CD4-positive, alpha-beta T cell treated with Interleukin-10 for 1 hour (primary cell): ENCODE data around the gene ZNF682.
"Not testable (repeated sequence)": the region's sequence is repeated elsewhere in the genome, so short reads cannot be mapped to it uniquely, and the experiment has no call there.

Source experiments
- DNase-seq: peaks from one replicate; pipeline ENCODE4 v3.0.0-alpha.2; 2020

Gene ZNF682

GRCh38 chr19:20039203-20039723 is at the start of gene ZNF682:
TSS of gene ZNF682 (minus strand) at chr19:20039505. CDS start at chr19:20039345, 160 bp downstream.
- peak; percentile 96 for DNase-seq

DNA sequence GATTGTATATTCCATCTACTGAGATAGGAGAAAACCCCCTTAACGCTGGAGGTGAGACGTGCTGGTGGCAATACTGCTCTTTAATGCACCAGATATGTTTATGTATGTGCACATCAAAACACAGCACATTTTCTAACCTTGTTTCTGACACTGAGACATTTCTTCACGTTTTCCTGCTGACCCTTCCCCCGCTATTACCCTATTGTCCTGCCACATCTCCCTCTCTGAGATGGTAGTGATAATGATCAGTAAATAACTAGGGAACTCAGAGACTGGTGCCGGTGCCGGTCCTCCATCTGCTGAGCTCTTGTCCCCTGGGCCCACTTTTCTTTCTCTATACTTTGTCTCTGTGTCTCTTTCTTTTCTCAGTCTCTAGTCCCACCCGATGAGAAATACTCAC is 43.6 kb upstream of the ZNF682 start:
- DNase-seq: not testable (repeated sequence)

DNA sequence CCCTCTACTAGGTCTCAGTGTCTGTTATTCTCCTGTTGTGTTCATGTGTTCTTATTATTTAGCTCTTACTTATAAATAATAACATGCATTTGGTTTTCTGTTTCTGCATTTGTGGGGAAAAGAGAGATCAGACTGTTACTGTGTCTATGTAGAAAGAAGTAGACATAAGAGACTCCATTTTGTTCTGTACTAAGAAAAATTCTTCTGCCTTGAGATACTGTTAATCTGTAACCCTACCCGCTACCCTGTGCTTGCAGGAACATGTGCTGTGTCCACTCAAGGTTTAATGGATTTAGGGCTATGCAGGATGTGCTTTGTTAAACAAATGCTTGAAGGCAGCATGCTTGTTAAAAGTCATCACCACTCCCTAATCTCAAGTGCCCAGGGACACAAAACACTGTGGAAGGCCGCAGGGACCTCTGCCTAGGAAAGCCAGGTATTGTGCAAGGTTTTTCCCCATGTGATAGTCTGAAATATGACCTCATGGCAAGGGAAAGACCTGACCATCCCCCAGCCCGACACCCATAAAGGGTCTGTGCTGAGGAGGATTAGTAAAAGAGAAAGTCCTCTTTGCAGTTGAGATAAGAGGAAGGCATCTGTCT is 43.0 kb upstream of the ZNF682 start:
- not testable (repeated sequence) for DNase-seq

DNA sequence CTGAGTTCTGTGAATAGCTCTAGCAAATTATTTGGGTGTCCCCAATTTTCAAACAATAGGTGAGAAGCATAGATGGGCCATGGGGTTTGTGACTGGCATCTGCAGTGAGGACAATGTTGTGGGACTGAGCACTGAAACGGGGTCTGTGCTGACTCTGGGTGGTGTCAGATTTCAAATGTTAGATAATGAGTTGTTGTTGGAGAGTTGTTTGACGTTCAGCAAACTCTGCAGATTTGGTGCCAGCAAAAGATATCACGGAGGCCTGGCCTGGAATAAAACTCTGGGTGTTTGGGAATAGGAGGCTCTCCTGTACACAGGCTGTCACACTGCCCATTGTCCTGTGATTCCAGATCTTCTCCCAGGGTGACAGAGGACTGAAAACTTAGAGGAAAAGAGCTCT is 41.4 kb upstream of the ZNF682 start:
- DNase-seq: no peak

- no peak for DNase-seq
These were observed 40.2 kb upstream of the ZNF682 start for GRCh38 chr19:20079476-20079875.

- DNase-seq: peak; percentile 9
These were observed 39.3 kb upstream of the ZNF682 start for GRCh38 chr19:20078581-20079031.

DNA sequence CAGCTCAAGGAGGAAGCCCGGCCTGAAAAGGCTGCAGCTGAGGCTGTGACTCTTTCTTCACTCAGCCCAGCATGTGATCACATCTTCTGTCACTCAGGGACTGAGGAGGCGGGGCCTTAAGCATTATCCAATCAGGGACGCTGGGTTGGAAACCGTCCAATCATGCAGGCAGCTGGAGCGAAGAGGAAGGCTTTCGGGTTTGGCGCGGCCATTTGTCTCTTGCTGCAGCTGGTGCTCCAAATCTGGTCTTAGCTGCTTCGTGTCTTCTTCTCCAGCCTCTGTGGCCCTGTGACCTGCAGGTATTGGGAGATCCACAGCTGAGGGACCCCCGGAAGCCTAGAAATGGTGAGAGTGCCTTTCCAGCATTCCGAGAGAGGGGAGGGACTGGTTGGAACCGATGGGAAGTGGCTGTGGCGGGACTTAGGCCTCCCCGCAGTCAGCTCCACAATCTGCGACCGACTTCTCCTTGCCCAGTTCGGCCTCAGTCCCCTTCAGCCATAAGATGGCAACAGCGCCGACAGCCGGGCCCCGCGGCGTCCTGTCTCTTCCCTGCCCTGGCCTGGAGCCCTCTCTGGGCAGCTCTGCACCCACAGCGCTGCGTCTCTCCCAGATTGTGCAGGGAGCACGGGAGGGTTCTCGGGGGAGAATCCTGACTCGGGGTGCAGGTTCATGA is 38.6 kb upstream of the ZNF682 start, which contains the start of gene ZNF90:
TSS of gene ZNF90 (plus strand) at position 210 of the 673 bp plus-strand sequence. CDS start at position 343, 133 bp downstream.
- peak; percentile 92 for DNase-seq

- DNase-seq: no peak
These were observed 33.6 kb upstream of the ZNF682 start for GRCh38 chr19:20072936-20073335.

GRCh38 chr19:20070691-20071090 is 31.4 kb upstream of the ZNF682 start:
- no peak for DNase-seq

- not testable (repeated sequence) for DNase-seq
These were observed 29.3 kb upstream of the ZNF682 start for GRCh38 chr19:20068559-20068958.

- DNase-seq: no peak
These were observed 28.6 kb upstream of the ZNF682 start for GRCh38 chr19:20067943-20068342.

GRCh38 chr19:20066861-20067260 is 27.6 kb upstream of the ZNF682 start:
- no peak for DNase-seq

DNA sequence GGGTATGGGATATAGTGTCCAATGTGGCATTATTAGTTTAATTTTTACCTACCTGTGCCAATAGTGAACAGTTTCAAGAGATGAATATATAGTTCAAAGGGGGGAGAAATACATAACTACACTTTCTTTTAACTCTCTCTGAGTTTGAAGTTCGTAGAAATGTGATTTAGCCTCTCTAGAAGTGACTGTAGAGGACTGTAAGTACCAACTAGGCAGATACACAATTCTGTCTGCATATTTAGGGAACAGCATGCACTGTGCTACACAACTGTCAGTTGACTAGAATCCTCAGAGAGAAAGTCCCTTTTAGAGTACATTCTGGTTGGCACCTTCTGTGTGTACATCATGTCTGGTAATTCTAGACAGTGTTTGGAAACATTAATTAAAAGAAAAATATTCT is 21.0 kb upstream of the ZNF682 start:
- DNase-seq: no peak

DNA sequence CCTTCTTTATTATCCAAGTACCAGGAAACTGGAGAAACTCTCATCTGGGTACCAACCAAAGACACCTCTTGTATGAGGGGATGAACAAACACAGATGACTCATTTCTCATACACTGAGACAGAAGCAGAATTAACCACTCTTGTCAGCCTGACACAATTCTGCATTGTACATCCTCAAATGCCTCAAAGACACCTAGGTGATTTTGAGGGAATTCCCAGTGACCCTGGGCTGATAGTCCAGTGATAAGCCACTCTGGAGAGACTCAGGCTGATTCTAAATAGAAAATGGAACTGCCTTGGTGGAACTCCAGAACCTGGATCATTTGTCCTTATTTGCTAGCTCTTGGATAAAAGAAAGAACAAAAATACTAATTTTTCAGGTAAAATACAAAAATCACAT is 19.4 kb upstream of the ZNF682 start:
- not testable (repeated sequence) for DNase-seq

GRCh38 chr19:20051841-20052768 is 12.8 kb upstream of the ZNF682 start:
- DNase-seq: peak; percentile 72

DNA sequence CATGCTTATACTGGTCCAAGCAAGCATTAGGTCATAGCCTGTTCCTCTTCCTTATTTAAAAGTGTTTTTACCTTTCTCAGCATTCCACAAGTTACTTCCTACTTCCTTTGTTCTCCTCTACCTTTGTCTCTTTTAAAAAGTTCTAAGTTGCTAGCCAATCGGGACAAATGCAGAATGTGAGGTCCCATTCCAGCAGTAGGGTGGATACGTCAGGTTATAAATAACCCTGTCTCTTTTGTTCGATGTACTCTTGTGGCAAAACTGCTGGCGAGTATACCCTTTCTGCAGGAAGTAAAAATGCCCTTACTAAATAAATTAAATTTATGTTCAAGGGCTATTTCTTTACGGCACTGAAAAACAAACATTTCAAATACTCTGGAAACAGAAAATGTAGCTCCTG is 6.4 kb upstream of the ZNF682 start:
- not testable (repeated sequence) for DNase-seq

- no peak for DNase-seq
These were observed 5.4 kb upstream of the ZNF682 start for GRCh38 chr19:20044663-20045062.

- peak; percentile 28 for DNase-seq
These were observed 725 bp downstream of the ZNF682 start for GRCh38 chr19:20038358-20039202.

- DNase-seq: no peak
These were observed 3.4 kb downstream of the ZNF682 start for GRCh38 chr19:20035935-20036334.

- no peak for DNase-seq
These were observed 10.7 kb downstream of the ZNF682 start for GRCh38 chr19:20028611-20029010.

- DNase-seq: no peak
These were observed 33.6 kb downstream of the ZNF682 start for GRCh38 chr19:20005741-20006140.

DNA sequence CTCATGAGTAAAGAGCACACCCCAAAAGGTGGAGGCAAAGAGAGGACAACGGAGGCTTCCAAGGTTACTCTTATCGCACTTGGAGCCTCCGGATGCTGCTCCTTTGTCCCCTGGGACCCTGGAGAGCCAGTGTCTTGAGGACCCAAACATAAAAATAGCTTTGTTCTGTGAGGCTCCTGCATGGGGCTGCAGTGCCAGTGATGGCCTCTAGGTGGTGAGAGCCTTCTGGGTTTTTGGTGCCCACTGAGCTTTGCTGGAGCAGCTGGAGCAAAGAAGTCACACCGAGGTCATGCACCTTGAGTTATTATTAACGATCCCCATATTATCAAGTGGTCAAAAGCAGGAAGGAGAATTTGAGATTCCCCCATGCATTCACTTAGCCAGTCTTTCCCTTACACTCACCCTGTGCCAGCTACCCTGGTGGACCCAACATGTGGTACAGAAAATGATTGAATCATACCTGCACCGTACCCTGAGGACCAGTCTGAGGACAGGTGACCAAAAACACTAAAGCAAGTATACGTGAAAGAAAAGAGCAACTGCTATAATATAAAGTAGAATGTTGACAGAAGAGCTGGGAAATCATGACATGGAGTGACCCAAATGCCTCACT is 41.5 kb downstream of the ZNF682 start:
- DNase-seq: peak; percentile 53
